Fibroblast of skin of right quadriceps (primary cell): ENCODE data around the gene OR51B4.
"Not testable (repeated sequence)": the region's sequence is repeated elsewhere in the genome, so short reads cannot be mapped to it uniquely, and the experiment has no call there.

Experiments
- DNase-seq: peaks from one replicate; pipeline ENCODE4 v3.0.0-alpha.2; 2013

Gene OR51B4

DNA sequence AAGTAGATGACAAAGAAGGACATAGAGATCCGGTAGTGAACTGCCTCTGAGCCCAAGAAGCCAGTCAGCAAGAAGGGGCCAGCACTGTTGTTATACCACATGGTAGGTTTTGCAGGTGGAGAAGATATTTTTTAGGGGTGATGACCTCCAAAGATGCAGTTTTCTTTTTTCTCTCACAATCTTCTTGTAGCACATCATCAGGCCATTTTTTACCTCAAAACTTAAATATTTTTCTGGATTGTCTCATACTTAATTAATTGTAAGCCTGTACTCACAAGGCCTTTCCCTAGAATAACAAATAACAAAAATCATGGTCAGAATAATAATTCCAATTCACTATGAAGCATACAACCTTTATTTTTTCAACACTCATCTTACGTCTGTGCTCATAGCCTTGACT is at the start of gene OR51B4:
OR51B4 (minus strand) TSS at position 101 of the 400 bp plus-strand sequence; CDS start at position 101, 0 bp downstream.
- no peak for DNase-seq

GRCh38 chr11:5351208-5351607 is 49.5 kb upstream of the OR51B4 start, which contains the start of gene OR51B6:
Gene OR51B6 (plus strand): TSS chr11:5351508. CDS start chr11:5351508, 0 bp downstream.
- no peak for DNase-seq

- DNase-seq = no peak
These were observed 47.8 kb upstream of the OR51B4 start for GRCh38 chr11:5349550-5349949.

DNA sequence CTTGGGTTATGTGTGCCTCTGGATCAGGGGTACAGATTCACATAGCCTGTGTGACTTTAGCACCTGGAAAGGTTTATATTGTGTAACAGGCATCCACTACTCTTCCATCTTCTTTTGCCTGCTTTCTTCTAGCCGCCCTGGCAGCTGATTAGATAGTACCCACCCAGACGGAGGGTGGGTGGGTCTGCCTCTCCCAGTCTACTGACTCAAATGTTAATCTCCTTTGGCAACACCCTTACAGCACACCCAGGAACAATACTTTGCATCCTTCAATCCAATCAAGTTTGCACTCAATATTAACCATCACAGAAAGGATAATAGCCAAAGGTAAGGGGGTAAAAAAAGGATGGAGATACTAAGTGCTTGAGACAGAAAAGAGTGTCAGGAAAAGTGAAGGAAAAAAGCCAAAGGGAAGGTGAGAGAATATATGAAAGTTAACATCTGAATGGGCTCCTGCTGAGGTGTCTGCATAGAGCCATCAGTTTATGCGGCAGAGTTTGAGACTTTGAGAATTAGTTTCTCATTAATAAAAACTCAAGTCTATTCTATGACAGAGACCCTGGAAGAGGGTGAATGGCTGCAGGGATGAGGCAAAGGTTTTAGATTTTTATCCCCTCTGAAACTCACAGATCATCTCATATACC is 46.9 kb upstream of the OR51B4 start:
- no peak for DNase-seq

- no peak for DNase-seq
These were observed 44.1 kb upstream of the OR51B4 start for GRCh38 chr11:5345831-5346230.

DNA sequence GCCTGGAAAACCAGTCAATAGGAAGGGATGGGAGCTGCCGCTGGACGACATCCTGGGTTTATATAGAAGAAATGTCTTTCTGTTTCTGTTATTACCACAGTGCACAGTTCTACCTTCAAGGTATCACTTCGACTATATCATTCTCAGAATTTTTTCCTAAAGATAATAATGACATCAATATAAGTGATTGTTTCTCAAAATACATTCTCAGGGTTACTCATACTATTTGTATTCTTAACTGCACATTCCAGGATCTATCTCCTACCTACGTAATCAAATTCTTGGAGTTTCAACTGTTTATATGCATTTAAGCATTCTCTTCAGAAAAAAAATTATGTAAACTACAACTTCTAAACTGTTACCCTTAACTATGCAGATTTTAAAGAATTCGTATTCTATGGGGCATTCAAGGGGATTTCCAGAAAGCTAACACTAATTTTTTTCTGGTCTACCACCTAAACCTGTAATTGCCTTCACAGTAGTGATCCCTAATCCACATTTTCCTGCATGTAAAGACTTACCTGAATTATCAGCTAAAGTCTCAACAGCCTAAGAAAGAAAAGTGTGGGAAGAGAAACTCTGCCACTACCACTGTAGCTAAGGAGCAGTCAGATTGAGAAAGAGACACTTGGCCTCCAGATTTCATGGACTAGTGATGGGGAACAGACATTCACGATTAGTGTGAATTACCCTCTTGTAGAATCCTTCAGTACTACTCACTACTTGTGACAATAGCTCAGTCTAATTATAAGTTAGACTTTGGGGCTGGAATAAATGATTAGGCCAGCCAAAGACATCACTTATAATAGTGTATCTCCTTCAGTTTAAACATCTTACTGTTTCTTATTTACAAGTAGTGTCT is 42.0 kb upstream of the OR51B4 start, which contains the start of gene OR51B5:
OR51B5 (minus strand) TSS at position 51 of the 862 bp plus-strand sequence; CDS start at position 51, 0 bp downstream.
- DNase-seq = no peak

GRCh38 chr11:5339771-5340322 is 38.1 kb upstream of the OR51B4 start:
- DNase-seq = no peak

- DNase-seq = not testable (repeated sequence)
These were observed 35.5 kb upstream of the OR51B4 start for GRCh38 chr11:5337253-5337652.

GRCh38 chr11:5336331-5336730 is 34.6 kb upstream of the OR51B4 start:
- DNase-seq = peak; percentile 9

- no peak for DNase-seq
These were observed 33.4 kb upstream of the OR51B4 start for GRCh38 chr11:5335170-5335569.

- no peak for DNase-seq
These were observed 22.5 kb upstream of the OR51B4 start, which contains the start of gene OR51B2 for GRCh38 chr11:5324197-5324596. Gene OR51B2 (minus strand): TSS chr11:5324297. CDS start chr11:5324297, 0 bp downstream.

DNA sequence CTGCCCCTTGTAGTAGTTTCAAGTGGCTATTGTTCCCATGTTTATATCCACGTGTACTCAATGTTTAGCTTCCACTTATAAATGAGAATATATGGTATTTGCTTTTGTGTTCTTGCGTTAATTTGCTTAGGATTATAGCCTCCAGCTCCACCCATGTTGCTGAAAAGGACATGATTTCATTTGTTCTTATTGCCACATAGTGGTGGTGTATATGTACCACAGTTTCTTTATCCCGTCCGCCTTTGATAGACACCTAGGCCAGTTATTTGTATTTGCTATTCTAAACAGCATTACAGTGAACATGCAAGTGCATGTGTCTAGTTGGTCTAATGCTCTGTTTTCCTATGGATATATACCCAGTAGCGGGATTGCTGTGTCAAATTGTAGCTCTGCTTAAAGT is 15.5 kb upstream of the OR51B4 start:
- DNase-seq = no peak

GRCh38 chr11:5313326-5314023 is 11.7 kb upstream of the OR51B4 start:
- not testable (repeated sequence) for DNase-seq

DNA sequence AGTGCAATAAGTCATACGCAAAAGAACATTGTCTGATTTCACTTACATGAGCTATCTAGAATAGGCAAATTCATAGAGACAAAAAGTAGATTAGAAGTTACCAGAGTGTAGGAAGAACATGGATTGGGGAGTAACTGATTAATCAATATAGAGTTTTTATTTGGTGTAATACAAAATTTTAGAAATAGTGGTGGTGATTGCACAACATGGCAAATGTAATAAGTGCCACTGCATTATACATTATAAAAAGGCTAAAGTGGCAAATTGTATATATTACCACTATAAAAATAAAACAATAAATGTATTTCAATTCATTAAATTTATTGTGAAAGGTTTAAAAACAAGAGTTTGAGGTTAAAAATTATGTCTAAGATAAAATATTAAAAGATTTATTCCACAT is 8.7 kb upstream of the OR51B4 start:
- no peak for DNase-seq

DNA sequence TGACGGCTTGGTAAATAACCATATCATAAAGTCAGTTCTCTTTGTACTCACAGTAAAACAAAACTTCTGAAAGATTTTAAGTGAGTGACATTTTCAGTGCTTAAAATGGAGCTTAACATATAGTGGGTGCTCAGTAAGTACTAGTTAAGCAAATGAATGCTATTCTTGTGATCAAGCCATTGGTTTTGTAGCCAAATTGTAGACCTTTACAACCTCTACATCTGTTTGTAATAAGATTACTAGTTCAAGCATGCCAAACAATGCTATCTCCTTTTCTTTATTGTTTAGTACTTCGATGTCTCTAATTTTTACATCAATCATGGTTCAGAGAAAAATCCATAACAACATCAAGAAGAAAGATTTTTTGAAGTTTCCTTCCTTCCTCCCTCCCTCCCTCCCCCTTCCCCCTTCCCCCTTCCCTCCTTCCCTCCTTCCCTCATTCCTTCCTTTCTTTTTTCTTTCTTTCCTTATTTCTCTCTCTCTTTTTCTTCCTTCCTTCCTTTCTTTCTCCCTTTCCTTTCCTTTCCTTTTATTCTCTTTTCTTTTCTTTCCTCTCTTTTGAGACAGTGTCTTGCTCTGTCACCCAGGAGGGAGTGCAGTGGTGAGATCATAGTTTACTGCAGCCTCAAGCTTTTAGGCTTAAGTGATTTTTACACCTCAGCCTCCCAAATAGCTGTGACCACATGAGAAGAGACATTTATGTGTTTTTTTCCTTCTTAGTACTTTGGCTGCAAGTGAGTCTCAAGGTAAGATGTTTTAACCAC is 5.7 kb upstream of the OR51B4 start:
- DNase-seq = no peak

- peak; percentile 5 for DNase-seq
These were observed 2.3 kb upstream of the OR51B4 start for GRCh38 chr11:5304046-5304445.

- DNase-seq = no peak
These were observed 1.9 kb upstream of the OR51B4 start for GRCh38 chr11:5303626-5304025.

DNA sequence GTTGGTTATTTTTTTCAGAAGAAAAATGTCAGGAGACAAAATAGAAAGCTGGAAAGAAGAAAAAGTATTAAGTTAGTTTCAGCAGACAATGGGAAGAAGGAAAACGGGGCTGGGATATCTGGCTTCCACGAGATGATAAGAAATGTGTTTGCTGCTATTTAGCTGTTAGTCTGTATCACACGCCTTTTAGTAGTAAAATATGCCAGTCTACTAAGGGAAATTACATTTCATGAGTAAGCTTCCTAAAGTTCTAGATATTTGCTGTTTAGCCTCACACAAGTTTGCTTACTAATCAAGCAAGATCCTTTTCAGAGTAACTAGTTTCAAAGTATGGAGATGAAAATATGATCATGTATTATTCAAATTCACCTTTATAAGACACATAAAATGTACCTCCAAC is 1.5 kb downstream of the OR51B4 start:
- DNase-seq = no peak

- DNase-seq = no peak
These were observed 3.3 kb downstream of the OR51B4 start for GRCh38 chr11:5298451-5298850.

DNA sequence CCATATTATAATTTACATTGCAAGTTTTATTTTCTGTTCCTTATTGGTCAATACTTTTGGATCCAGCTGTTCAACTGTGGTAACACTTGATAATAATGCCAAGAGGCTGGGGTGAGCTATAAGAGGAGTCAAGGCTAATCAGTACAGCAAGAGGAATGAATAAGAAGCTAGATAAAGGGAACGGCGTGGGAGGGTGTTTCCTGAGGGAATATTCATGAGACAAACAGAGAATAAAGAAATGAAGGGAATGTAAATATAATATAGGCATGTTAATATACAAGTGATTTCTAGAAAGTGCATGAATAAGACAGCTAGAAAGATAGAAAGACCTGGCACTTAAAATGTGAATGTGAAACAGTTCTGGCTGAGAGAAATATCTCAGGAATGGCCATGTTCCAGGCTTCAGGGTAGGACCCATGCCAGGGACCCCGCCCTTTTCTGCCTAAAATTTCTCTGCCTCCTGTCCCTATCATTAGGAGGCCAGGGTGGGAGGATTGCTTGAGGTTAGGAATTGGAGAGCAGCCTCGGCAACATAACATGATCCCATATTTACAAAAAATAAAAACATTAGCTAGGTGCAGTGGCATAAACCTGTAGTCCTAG is 3.9 kb downstream of the OR51B4 start:
- DNase-seq = no peak

GRCh38 chr11:5294342-5294995 is 7.3 kb downstream of the OR51B4 start:
- DNase-seq = not testable (repeated sequence)
